Inflammatory macrophage treated with lipopolysaccharide for 1 hour (primary cell): ENCODE data around the gene CD300H.
"Not testable (repeated sequence)": the region's sequence is repeated elsewhere in the genome, so short reads cannot be mapped to it uniquely, and the experiment has no call there.

ENCODE experiments used
- DNase-seq, 2 donors: peaks; one replicate each; pipeline ENCODE4 v3.0.0-alpha.2; 2020 to 2022

The CD300H gene

DNA sequence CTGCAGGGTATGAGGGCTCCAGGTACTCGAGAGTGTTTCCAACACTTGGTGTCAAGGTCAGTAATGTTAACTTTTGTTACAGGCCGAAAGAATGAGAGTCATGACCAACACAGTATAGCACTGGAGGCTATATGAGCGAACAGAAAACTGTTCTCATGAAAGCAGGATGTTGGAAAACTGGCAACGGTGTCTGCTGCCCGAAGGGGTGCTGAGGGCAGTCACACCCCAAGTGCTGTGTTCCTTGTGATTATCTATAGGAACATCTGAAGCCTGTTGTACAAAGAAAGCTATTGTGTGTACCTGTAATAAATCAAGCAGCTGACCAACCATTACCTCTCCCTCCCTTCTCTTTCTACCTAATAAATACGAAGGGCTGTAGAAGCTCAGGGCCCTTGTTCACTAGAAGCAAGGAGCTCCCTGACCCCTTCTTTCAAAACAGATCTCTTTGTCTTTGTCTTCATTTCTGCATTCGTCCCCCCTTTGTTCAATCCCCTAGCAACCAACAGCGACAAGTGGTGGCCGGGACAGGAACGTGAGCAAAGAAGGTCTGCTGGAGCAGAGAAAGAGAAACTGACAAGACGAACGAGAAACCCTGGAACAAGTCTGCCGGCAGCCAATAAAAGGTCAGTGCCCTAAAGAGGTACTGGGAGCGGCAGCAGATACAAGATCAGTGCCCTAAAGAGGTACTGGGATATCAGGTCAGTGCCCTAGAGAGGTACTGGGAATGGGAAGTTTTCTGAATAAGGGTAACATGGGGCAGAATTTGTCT lies 17.2 kb upstream of the CD300H start:
- no peak for DNase-seq

DNA sequence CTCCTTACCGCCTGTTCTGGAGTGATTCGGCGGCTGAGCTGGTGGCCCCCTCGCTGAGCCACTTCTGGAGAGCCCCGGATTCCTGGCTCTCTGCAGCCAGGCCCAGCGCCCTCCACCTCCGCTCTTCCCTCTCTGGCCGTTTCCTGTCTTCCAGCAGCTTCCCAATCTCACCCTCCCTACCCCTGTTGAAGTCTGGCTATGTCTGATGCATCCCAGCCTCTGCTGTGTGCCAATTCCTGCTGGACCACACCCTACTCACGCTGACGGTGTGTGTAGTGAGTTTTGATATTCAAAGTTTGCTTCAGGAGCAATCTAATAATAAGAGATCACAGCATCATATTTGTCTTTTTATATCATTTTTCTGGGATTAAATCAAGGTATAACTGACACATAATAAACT lies 15.3 kb upstream of the CD300H start:
- no peak for DNase-seq

DNA sequence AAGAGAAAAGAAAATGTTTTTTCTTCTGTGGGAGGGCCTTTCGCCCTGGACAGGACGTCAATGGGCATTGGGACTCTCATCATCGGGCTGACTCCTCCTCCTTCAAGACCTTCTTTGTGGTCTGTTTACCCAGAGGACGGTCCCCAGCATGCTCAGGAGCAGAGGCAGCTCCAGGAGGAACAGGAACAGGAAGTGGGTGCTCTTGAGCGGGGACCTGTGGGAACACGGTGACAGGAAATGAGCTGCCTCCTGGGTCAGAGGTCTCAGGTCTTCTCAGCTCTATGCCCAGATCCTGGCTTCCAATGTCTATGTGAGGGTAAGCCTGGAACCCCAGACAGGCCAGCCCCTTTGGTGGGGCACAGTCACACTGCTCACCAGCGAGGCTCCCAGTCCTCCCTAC lies 12.6 kb upstream of the CD300H start:
- DNase-seq: no peak

DNA sequence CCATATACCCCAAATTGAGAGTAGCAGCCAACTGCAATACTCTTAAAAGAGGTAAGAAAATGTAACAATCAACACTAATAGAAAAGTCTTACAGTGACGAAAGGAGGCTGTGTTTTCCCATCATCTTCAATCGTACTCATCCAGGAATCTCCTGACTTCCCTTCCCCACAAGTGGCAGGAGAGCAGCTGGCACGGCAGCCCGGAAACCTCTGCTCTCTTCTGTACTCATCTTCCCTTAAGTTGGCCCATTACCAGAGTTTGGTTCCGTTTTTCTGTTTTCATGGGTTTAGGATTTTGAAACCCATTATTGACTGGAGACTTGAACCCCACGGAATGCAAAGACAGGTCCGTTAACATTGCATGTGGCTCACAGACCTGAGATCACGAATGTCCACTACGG lies 11.7 kb upstream of the CD300H start:
- no peak for DNase-seq

DNA sequence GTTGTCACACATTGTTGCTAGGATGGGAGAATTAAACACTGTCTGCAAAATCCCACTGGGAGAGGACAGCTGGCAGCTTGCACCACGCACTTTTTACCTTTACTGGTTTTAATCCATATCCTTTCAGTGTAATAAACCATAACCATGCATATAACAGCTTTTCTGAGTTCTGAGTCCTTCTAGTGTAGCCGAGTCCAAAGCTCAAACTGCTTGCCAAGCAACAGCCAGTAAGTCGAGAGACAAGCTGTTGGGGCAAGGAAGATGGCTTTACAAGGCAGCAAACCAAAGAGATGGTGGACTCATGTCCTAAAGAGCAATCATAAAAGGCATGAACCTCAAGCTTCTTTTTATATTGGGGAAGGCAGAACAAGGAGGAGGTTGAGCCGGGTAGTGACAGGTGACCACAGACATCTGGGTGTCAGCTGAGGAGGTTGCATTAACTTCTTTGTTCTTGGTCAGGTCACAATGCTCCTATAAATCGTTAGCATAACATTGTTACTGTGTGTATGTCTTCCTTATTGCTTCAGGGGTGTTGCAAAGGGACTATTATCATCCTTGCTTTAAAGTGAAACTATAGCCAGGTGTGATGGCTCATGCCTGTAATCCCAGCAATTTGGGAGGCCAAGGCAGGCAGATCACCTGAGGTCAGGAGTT lies 7.3 kb upstream of the CD300H start:
- no peak for DNase-seq

DNA sequence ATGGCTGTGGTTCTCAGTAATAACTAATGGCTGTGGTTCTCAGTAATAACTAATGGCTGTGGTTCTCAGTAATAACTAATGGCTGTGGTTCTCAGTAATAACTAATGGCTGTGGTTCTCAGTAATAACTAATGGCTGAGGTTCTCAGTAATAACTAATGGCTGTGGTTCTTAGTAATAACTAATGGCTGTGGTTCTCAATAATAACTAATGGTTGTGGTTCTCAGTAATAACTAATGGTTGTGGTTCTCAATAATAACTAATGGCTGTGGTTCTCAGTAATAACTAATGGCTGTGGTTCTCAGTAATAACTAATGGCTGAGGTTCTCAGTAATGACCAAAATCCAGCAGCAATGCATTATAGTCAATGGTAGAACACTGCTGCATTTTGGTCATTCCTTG lies 6.3 kb upstream of the CD300H start:
- DNase-seq: not testable (repeated sequence)

DNA sequence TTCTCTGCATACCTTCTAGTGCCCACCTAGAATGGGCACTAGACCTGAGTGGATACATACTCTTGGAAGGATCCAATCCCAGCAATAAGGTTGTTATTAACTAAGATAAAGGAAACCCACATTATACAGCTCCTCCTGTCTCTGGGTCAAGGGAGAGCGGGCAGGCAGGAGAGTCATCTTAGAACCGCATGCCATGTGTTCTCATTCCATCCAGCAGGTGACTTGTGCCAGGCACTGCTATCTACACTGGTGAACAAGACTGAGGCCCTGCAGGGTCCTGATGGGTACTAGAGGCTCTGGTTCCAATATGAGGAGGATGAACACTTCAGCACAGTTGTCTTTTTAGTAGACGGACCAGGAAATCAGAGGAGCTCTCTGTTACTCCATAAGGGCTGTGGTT lies 5.9 kb upstream of the CD300H start:
- DNase-seq: no peak

DNA sequence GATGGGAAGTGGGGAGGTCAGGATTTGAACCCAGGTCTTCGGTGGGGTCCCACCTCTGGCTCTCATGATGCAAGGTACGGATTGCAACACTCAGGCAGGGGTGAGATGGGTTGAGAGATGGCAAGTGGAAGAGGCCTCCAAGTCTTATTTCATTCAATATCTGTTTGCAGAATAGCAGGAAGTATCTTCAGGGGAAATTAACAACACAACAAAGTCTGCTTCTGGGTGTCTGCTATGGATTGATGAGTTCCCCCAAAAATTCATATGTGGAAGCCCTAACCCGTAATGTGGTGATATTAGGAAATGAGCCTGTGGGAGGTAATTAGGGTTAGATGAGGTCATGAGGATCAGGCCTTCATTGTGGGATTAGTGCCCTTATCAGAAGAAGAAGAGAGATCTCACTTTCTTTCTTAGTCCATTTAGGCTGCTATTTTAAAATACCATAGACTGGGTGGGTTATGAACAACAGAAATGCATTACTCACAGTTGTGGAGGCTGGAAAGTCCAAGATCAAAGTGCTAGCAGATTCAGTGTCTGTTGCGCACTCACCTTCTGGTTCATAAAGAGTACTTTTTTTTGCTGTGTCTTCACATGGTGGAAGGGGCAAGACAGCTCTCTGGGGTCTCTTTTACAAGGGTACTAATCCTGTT lies 4.4 kb upstream of the CD300H start:
- DNase-seq: peak; percentile 15 to 31

DNA sequence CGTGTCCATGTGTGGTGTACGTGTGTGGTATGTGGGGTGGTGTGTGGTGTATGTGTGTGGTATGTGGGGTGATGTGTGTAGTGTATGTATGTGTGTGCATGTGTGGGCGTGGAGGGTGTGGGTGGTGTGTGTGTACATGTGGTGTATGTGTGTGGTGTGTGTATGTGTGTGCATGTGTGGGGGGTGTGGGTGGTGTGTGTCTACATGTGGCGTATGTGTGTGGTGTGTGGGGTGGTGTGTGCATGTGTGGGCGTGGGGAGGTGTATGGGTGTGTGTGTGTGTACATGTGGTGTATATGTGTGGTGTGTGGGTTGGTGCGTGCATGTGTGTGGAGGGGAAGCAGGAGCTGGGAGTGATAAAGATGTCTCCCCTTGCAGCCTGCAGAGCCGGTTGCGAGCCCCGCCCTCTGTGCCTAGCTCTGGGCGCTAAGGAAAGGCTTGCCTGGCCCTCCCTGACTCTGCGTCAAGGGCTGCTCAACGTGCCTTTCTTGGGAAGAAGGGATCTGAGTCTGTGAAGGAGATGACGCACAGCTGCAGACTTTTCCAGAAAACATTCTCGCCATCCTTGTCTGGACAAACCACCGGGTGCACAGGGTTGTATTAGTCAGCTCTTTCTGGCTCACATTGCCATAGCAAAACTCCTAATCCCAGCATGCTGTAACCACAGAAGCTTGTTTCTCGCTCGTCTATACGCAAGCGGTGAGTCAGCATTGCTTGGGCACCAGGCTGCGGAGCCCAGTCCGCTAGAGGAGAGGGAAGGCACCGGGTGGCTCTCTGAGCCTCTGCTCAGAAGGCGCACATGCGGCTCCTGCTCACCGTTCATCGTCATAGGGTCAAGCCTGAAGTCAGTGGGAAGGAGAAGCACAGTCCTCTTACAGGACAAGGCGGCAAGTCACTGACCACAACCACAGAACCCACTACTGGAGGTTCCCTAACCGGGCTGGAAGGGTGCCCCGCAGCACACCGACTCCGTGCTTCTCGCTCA lies 2.0 kb upstream of the CD300H start:
- DNase-seq: peak; percentile 92 to 96

DNA sequence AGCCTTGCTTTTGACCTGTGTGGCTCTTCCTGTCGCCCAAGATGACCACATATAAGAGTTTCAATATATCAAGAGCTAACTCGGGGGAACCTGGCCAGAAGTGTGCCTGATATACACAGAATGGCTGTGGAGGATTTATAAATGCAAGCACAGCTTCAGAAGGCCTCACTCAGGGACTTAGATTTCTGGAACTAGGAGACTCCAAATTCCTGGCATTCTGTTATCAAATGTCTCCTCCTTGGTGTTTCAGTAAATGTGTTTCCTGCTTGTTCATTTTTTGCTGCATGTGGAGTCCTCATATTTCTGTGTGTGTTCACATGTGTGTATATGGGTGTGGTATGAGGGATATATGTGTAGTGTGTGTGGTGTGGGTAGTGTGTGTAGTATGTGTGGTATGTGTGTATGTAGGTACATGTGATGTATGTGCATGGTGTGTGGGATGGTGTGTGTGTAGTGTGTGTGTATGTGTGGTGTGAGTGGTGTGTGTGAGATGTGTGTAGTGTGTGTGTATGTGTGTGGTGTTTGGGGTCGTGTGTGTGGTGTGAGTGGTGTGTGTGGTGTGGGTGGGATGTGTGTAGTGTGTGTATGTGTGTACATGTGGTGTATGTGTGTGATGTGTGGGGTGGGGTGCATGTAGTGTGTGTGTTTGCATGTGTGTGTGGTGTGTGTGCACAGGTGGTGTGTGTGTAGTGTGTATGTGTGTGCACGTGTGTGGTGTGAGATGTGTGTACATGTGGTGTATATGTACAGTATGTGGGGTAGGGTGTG lies 981 bp upstream of the CD300H start:
- DNase-seq: no peak

DNA sequence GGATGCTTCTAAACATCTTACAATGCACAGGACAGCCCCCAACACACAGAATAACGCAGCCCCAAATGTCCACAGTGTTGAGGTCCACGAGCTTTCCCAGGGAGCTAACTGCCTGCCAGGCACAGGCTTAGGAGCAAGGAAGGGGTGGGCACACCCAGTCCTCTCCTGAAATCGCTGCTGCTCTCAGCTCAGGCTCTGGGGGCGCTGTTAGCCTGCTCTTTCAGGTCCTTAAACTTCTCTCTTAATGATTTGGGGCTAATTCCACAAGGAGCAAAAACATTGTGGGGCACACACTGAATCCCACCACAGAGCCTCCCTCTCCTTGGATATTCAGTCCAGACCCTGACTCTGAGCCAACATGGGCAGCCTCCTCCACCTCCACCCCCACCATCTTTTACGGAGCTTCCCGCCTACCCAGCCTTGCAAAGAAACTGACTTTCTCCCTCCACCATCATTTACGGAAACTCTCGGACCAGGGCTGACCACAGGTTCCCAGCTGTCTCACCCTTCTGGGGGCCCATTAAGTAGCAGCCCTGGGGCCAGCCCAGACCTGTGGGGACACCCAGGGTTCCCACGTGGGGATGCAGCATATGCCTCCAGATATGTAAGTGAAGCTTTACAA lies 1.1 kb downstream of the CD300H start:
- DNase-seq: peak; percentile 30 to 70

DNA sequence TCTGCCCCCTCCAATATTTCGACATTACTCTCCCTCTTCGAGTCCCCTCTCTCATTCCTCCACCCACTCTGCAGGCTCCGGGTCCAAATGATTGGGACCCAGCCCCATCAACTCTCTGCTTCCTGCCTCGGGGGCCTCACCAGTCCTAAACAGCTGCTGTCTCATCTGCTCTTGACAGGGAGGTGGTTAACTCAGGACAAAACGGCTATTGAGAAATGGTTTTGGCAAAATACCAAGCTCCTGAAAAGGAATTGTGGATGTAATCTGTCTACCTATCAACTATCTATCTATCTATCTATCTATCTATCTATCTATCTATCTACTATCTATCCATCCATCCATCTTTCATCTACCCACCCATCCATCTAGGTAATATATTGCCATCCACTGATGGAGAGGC lies 2.2 kb downstream of the CD300H start:
- DNase-seq: no peak

DNA sequence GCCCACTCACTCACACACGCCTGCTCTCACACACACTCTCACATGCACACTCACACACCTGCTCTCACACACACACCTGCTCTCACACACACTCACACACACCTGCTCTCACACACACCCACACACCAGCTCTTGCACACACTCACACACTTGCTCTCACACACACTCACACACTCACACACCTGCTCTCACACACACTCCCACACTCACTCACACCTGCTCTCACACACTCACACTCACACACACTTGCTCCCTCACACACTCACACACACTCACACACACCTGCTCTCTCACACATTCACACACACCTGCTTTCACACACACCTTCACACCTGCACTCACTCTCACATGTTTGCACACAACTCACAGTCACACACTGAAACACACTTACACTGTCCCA lies 4.0 kb downstream of the CD300H start:
- DNase-seq: no peak

DNA sequence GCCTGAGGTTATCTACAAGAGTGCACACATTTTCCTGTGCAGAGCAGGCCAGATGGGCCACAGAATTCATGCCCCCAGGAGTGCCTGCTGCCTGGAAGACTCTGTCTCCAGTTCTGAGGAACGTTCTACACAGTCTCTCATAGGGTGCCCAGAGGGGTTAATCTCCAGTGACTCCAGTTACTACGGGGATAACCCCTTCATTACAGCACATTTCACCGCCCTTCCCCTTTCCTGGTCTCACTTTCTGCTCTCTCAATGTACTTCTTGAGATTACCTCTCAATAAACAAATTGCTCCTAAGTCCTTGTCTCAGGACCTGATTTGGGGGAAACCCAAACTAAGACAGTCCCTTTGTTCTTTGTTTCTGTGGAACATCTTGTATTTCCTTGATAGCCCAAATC lies 5.7 kb downstream of the CD300H start:
- DNase-seq: no peak

DNA sequence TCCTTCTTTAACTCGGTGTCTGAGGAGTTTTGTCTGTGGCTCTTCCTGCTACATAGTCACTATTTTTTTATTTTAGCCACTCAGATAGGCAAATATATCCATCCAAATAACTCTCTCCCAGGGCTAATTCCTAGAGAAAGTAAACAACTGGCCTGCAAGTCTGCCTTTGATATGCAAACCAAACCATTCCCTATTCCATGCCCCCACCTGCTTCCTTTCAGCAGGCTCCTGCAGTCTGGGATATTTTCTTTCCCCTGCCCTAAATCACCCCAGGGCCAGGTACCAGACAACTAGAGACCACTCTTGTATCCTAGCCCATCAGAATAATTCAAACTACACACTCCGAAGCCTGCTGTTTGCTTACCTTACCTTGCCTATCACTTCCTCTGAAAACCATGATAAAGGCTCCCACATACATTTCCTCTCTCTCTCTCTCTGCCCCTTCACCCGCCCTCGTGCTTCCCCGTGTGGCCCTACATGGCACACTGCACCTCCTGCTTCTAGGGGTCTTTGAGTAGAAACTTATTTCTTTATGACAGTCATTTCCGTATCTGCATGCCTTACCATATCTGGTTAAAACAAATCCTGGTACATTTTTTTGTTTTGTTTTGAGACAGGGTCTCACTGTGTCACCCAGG lies 8.3 kb downstream of the CD300H start:
- no peak for DNase-seq

DNA sequence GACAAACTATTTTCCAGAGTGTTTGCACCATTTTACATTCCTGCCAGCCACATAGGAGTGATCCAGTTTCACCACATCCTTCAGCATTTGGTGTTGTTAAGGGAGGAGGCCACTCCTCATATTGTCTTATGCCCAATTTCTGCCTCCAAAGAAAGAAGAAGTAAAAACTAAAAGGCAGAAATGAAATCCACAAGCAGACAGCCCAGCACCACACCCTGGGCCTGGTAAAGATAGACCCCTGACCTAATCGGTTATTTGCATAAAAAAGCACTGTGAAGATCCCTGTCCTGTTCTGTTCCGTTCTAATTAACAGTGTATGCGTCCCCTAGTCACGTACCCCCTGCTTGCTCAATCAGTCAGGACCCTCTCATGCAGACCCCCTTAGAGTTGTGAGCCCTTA lies 8.9 kb downstream of the CD300H start:
- DNase-seq: peak in 1 of 2 donors; percentile 40

DNA sequence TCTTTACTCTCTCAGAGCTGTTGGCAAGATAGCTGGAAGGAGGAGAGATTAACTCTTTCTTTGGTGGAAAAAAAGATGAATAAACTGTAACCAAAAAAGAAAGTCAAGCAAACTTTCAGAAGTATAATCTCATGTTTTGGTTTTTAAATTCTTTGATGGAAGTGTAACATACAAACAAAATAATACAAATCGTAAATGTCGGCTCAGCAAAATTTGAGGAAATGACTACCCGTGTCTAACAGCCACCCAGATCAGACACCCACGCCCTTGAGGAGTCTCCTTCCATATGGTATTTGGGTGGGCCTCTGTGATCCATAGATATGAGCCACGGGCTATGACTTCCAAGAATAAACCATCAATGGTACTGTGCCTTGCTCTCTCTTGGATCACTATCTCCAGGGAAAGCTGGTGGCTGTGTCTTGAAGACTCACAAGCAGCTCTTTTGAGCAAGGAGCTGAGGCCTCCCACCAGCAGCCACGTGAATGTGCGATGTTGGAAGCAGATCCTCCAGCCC lies 11.8 kb downstream of the CD300H start:
- peak in 1 of 2 donors; percentile 27 for DNase-seq

DNA sequence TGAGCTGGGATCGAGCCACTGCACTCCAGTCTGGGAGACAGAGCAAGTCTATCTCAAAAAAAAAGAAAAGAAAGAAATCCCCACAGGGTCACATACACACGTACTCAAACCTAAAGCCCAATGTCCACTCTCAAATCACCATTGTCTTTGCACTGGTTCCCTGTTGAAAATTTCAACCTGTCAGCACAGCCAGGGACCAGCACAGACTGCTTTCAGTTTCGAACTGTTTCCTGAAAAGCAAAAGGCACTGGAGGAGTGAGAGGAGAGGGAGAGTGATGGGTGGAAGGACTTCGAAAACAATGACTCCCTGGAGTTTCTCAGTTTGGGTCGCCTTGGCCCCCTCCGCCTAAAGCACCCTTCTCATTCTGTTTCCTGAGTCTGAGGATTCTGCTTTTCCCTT lies 12.4 kb downstream of the CD300H start:
- DNase-seq: peak in 1 of 2 donors; percentile 34

DNA sequence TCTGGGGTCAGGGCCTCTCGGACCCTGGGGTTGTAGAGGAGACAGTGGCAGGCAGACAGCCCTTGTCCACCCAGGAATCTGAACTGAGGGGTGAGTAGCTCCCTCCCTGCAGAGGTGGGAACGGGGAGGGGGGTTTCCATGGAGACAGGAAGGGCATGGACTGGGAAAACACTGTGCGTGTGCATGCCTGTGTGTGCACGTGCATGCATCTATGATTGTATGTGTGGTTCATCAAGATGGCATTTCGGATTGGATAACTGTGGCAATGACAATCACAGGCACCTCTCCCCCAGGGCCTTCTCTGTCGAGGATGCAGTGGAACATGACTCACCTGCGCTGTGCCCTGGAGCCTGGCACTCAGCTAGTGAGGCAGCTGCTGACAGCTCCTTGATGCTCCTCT lies 15.3 kb downstream of the CD300H start:
- no peak for DNase-seq

DNA sequence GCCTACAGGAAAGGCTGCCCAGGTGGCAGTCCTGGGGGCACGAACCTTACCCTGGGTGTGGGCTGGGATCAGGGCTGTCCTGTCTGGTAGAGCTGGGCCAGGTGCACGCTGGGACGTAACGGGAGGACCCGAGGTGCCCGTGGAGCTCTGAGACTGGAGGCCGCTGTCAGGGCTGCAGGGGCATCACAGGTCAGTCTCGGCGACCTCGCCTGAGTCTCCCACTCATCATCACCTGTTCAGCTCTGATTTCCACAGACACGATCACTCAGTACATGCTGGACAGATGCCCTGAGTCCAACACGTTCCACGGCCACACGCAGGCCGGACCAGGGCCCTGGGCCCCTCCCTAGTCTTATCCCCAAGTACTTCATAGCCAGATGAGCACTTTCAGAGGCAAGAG lies 16.7 kb downstream of the CD300H start:
- no peak for DNase-seq

DNA sequence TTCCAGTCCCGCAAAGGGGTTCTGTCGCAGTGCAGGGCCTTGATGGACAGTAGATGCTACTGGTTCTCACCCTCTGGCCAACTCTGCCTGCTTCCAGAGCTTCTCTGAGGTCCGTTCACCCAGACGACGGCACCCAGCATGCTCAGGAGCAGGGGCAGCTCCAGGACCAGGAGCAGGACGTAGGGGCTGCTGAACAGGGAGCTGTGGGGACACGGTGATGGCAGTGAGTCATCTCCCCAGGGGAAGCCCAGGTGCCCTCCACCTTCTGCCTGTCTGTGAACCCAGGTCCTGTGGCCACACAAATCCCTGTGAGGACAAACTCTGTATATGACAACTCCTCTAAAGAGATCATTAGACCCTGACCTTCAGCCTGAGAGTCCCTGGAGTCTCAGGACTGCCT lies 18.0 kb downstream of the CD300H start:
- DNase-seq: no peak
